ENCODE results near the gene CST7.

- TF ChIP-seq, protein P1, sequence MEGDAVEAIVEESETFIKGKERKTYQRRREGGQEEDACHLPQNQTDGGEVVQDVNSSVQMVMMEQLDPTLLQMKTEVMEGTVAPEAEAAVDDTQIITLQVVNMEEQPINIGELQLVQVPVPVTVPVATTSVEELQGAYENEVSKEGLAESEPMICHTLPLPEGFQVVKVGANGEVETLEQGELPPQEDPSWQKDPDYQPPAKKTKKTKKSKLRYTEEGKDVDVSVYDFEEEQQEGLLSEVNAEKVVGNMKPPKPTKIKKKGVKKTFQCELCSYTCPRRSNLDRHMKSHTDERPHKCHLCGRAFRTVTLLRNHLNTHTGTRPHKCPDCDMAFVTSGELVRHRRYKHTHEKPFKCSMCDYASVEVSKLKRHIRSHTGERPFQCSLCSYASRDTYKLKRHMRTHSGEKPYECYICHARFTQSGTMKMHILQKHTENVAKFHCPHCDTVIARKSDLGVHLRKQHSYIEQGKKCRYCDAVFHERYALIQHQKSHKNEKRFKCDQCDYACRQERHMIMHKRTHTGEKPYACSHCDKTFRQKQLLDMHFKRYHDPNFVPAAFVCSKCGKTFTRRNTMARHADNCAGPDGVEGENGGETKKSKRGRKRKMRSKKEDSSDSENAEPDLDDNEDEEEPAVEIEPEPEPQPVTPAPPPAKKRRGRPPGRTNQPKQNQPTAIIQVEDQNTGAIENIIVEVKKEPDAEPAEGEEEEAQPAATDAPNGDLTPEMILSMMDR (IDR thresholded peaks at IDR 0.05; ENCODE audit: low read depth, low read length, poor library complexity, severe bottlenecking): no peak
- no peak for TF ChIP-seq EZH2phosphoT487 (IDR thresholded peaks at IDR 0.05; ENCODE audit: borderline replicate concordance, low read length)
These were observed 37.6 kb upstream of the CST7 start for GRCh38 chr20:24911461-24911860.
